ENCODE results near the gene LILRB4. TPM values are rescaled to one million over a fixed set of nuclear protein-coding genes. Genes with fewer than 3 reads are reported as not detected.
"Not testable (repeated sequence)": the region's sequence is repeated elsewhere in the genome, so short reads cannot be mapped to it uniquely, and the experiment has no call there.

The LILRB4 gene
- total and polyA plus RNA-seq, 2 of the 4 experiments (the other 2 are of a cell fraction) = not detected

DNA sequence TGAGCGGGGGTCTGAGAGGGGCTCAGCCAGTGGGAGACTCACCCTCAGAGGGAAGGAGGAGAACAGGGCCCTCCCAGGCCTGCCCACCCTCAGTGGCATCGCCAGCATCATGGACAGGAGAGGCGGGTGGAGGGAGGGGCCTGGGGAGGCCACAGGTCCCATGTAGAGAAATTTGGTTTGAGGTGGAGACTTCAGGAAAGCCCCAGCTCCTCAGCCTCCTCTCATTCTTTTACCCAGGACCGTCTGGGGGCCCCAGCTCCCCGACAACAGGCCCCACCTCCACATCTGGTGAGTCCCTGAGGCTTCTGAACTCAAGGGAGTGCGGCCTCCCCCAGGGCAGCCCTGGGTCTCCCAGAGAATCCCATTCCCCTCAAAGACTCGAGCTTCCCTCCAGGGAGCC, 29.4 kb upstream of the LILRB4 start:
- Histone ChIP-seq H4K5ac (ENCODE audit: low read depth, low read length) (no peak overlapping the region), H3K79me1 (ENCODE audit: low read depth in 1 of 2, low read length in 2 of 2) (no peaks in the 10 kb centered on the region), H3K56ac (ENCODE audit: extremely low read depth, insufficient read depth, low read length) (no peak overlapping the region), H3K27ac (ENCODE audit: insufficient read depth, low read length) (no peak overlapping the region), H2BK20ac (ENCODE audit: low read depth, low read length) (no peak overlapping the region), H2AK5ac (ENCODE audit: low read depth, low read length) (no peak overlapping the region), H2BK15ac (ENCODE audit: low read depth, low read length) (no peak overlapping the region), H3K27me3 (ENCODE audit: control insufficient read depth, insufficient read depth, low read length) (no peaks in the 10 kb centered on the region), H3K9me3 (ENCODE audit: control insufficient read depth, insufficient read depth, low read length) (peaks cover 22% of the 10 kb centered on the region; the same call in 1 of the 2 replicates), H2AK9ac (replicated peaks; ENCODE audit: low read depth, low read length, poor library complexity) (no peak overlapping the region), H3K18ac (ENCODE audit: low read depth, low read length) (no peak overlapping the region), H4K20me1 (ENCODE audit: insufficient read depth, low read length) (no peaks in the 10 kb centered on the region), H3K9me1 (ENCODE audit: insufficient read depth, low read length) (no peaks in the 10 kb centered on the region), H3K4me3 (ENCODE audit: insufficient read depth, low read depth, low read length) (no peak overlapping the region), H4K91ac (ENCODE audit: insufficient read depth, low read depth, low read length) (no peak overlapping the region), H3K36me3 (ENCODE audit: control insufficient read depth, insufficient read depth, low read length) (no peaks in the 10 kb centered on the region), H2BK120ac (ENCODE audit: low read depth, low read length) (no peak overlapping the region), H3K14ac (replicated peaks; ENCODE audit: low read depth, low read length) (no peak overlapping the region), H3K4me2 (ENCODE audit: low read depth, low read length) (no peak overlapping the region), H3K9ac (ENCODE audit: low read depth, low read length) (no peak overlapping the region), H3K4me1 (ENCODE audit: control insufficient read depth, insufficient read depth, low read length) (no peaks in the 10 kb centered on the region), H3K23ac (ENCODE audit: low read depth, low read length) (no peak overlapping the region), H3K4ac (ENCODE audit: low read depth, low read length) (no peak overlapping the region), H2AFZ (replicated peaks; ENCODE audit: low read length, poor library complexity) (no peak overlapping the region), H2BK5ac (ENCODE audit: low read depth, low read length, poor library complexity, severe bottlenecking) (no peak overlapping the region), H4K8ac (ENCODE audit: low read depth in 2 of 2, low read length in 2 of 2) (no peak overlapping the region)
- TF ChIP-seq POLR2A (IDR thresholded peaks at IDR 0.05; ENCODE audit: low read depth, low read length) (no peak), NFE2L2 (IDR thresholded peaks at IDR 0.05; ENCODE audit: low read depth, low read length) (no peak), MAZ (IDR thresholded peaks at IDR 0.05; ENCODE audit: borderline replicate concordance, low read depth, low read length) (no peak), FOS (IDR thresholded peaks at IDR 0.05; ENCODE audit: low read depth, low read length) (no peak)
- TF ChIP-seq, protein P1, sequence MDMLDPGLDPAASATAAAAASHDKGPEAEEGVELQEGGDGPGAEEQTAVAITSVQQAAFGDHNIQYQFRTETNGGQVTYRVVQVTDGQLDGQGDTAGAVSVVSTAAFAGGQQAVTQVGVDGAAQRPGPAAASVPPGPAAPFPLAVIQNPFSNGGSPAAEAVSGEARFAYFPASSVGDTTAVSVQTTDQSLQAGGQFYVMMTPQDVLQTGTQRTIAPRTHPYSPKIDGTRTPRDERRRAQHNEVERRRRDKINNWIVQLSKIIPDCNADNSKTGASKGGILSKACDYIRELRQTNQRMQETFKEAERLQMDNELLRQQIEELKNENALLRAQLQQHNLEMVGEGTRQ (IDR thresholded peaks at IDR 0.05; ENCODE audit: low read depth, low read length) = no peak
- ChIA-PET CTCF (no interaction called here), POLR2A (ENCODE audit: unreplicated experiment) (no interaction called here)
- BruUV-seq (replicated peaks) = no TSS peak
- intact Hi-C loops (cut with micrococcal nuclease) (no loop called here), in situ Hi-C loops (cut with MboI; ENCODE audit: low sequenced_read_pairs) (loop anchor here (5.0 kb wide), 1 partner anchor 351 kb away; the partner anchor contains the start of gene LILRB2), dilution Hi-C loops (cut with HindIII; ENCODE audit: low sequenced_read_pairs, unreplicated experiment) (no loop called here)
- ATAC-seq (ENCODE audit: low read depth) (no peak), DNase-seq (no peak)
- no CpG with 5 or more reads among the region's 7 CpGs for WGBS, 2 experiments (ENCODE audit: extremely low coverage in 2 of 2, insufficient read length in 1 of 2)

DNA sequence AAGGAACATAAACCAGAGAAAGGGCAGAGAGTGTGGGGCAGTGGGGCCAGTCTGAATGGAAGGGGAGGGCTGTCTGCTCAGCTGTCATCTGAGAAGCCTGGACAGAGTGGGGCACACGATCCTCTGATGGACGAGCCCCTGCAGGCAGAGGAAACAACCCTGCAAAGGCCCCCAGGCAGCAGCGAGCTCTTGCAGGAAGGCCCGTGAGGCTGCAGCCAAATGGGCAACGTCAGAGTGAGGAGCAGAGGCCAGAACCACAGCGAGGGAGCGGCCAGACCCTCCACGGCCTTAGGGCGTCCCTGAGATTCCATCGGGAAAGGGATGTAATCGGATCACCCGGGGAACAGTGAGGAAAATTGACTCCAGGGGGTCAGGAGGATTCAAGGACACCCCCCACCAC, 26.7 kb upstream of the LILRB4 start:
- 0% methylated on average over 5 of the region's 12 CpGs; no CpG with 5 or more reads in 1 of the 2 experiments for WGBS, 2 experiments (ENCODE audit: extremely low coverage in 2 of 2, insufficient read length in 1 of 2)
- POLR2A ChIA-PET (ENCODE audit: unreplicated experiment); H3K18ac ChIP-seq (ENCODE audit: low read depth, low read length); H3K79me1 ChIP-seq (ENCODE audit: low read depth in 1 of 2, low read length in 2 of 2); in situ Hi-C loops (cut with MboI; ENCODE audit: low sequenced_read_pairs); intact Hi-C loops (cut with micrococcal nuclease); H3K4me1 ChIP-seq (ENCODE audit: control insufficient read depth, insufficient read depth, low read length); H2AFZ ChIP-seq (replicated peaks; ENCODE audit: low read length, poor library complexity); H3K23ac ChIP-seq (ENCODE audit: low read depth, low read length); H3K27ac ChIP-seq (ENCODE audit: insufficient read depth, low read length); ATAC-seq (ENCODE audit: low read depth); H2AK9ac ChIP-seq (replicated peaks; ENCODE audit: low read depth, low read length, poor library complexity); H3K9ac ChIP-seq (ENCODE audit: low read depth, low read length); H2BK20ac ChIP-seq (ENCODE audit: low read depth, low read length); dilution Hi-C loops (cut with HindIII; ENCODE audit: low sequenced_read_pairs, unreplicated experiment); H2AK5ac ChIP-seq (ENCODE audit: low read depth, low read length); CTCF ChIA-PET; H2BK15ac ChIP-seq (ENCODE audit: low read depth, low read length); H4K8ac ChIP-seq (ENCODE audit: low read depth in 2 of 2, low read length in 2 of 2); H2BK5ac ChIP-seq (ENCODE audit: low read depth, low read length, poor library complexity, severe bottlenecking); H3K56ac ChIP-seq (ENCODE audit: extremely low read depth, insufficient read depth, low read length); BruUV-seq (replicated peaks); H4K5ac ChIP-seq (ENCODE audit: low read depth, low read length); H4K91ac ChIP-seq (ENCODE audit: insufficient read depth, low read depth, low read length); H3K36me3 ChIP-seq (ENCODE audit: control insufficient read depth, insufficient read depth, low read length); H3K4me3 ChIP-seq (ENCODE audit: insufficient read depth, low read depth, low read length); H3K14ac ChIP-seq (replicated peaks; ENCODE audit: low read depth, low read length); DNase-seq; H4K20me1 ChIP-seq (ENCODE audit: insufficient read depth, low read length); H3K4ac ChIP-seq (ENCODE audit: low read depth, low read length); H3K27me3 ChIP-seq (ENCODE audit: control insufficient read depth, insufficient read depth, low read length); H2BK120ac ChIP-seq (ENCODE audit: low read depth, low read length); H3K4me2 ChIP-seq (ENCODE audit: low read depth, low read length); H3K9me1 ChIP-seq (ENCODE audit: insufficient read depth, low read length): not testable (repeated sequence)
- H3K9me3 ChIP-seq (ENCODE audit: control insufficient read depth, insufficient read depth, low read length) = peaks cover 22% of the 10 kb centered on the region

Measured in IMR-90 (cell line).